ENCODE data around the gene PIK3IP1.

The PIK3IP1 gene

GRCh38 chr22:31286360-31287255, 5.7 kb downstream of the PIK3IP1 start:
- no peak overlapping the region for H3K4me3 ChIP-seq (replicated peaks in 1 of 2; ENCODE audit: low read depth in 2 of 2, low read length in 2 of 2)
- peak in 1 of 2 donors; percentile 25 for DNase-seq (ENCODE audit: low read depth in 2 of 2)
- no peak for TF ChIP-seq CTCF (IDR thresholded peaks at IDR 0.05; ENCODE audit: low read depth, low read length)

GRCh38 chr22:31284281-31285155, 7.8 kb downstream of the PIK3IP1 start:
- no peak overlapping the region for H3K4me3 ChIP-seq (replicated peaks in 1 of 2; ENCODE audit: low read depth in 2 of 2, low read length in 2 of 2)
- no peak for TF ChIP-seq CTCF (IDR thresholded peaks at IDR 0.05; ENCODE audit: low read depth, low read length)
- DNase-seq (ENCODE audit: low read depth in 2 of 2) = no peak

GRCh38 chr22:31282748-31283468, 9.4 kb downstream of the PIK3IP1 start:
- TF ChIP-seq CTCF (IDR thresholded peaks at IDR 0.05; ENCODE audit: low read depth, low read length) = no peak
- no peak overlapping the region for H3K4me3 ChIP-seq (replicated peaks in 1 of 2; ENCODE audit: low read depth in 2 of 2, low read length in 2 of 2)
- no peak for DNase-seq (ENCODE audit: low read depth in 2 of 2)

- H3K4me3 ChIP-seq (replicated peaks in 1 of 2; ENCODE audit: low read depth in 2 of 2, low read length in 2 of 2) = no peak overlapping the region
- DNase-seq (ENCODE audit: low read depth in 2 of 2) = no peak
- no peak for TF ChIP-seq CTCF (IDR thresholded peaks at IDR 0.05; ENCODE audit: low read depth, low read length)
Measured at GRCh38 chr22:31281733-31282132, 10.6 kb downstream of the PIK3IP1 start.

GRCh38 chr22:31279821-31280505, 12.3 kb downstream of the PIK3IP1 start:
- no peak for TF ChIP-seq CTCF (IDR thresholded peaks at IDR 0.05; ENCODE audit: low read depth, low read length)
- H3K4me3 ChIP-seq (replicated peaks in 1 of 2; ENCODE audit: low read depth in 2 of 2, low read length in 2 of 2) = no peak overlapping the region
- no peak for DNase-seq (ENCODE audit: low read depth in 2 of 2)

GRCh38 chr22:31279327-31279669, 13.0 kb downstream of the PIK3IP1 start:
- H3K4me3 ChIP-seq (replicated peaks in 1 of 2; ENCODE audit: low read depth in 2 of 2, low read length in 2 of 2) = no peak overlapping the region
- TF ChIP-seq CTCF (IDR thresholded peaks at IDR 0.05; ENCODE audit: low read depth, low read length) = no peak
- DNase-seq (ENCODE audit: low read depth in 2 of 2) = no peak

Data from cardiac fibroblast (primary cell).